Endothelial cell (in vitro differentiated cells): ENCODE measurements around the gene CCDC190. TPM values are rescaled to one million over a fixed set of nuclear protein-coding genes. Genes with fewer than 3 reads are reported as not detected.

ENCODE experiments used
- DNase-seq: peaks from one replicate; pipeline ENCODE4 v3.0.0; 2021; ENCODE audit warnings: low spot score
- H3K27ac Mint-ChIP-seq: one replicate; pipeline ENCODE4 v1.8.0; 2021; ENCODE audit warnings: mixed read lengths, inconsistent platforms; ENCODE audit not compliant: unreplicated experiment
- H3K27me3 Mint-ChIP-seq: one replicate; pipeline ENCODE4 v1.8.0; 2021; ENCODE audit warnings: mild to moderate bottlenecking, moderate library complexity, mixed read lengths, inconsistent platforms; ENCODE audit not compliant: unreplicated experiment
- H3K36me3 Mint-ChIP-seq: one replicate; pipeline ENCODE4 v1.8.0; 2021; ENCODE audit warnings: mild to moderate bottlenecking, low read depth, mixed read lengths, inconsistent platforms; ENCODE audit not compliant: unreplicated experiment
- H3K4me1 Mint-ChIP-seq: one replicate; pipeline ENCODE4 v1.8.0; 2021; ENCODE audit warnings: mild to moderate bottlenecking, mixed read lengths, inconsistent platforms; ENCODE audit not compliant: unreplicated experiment
- H3K4me3 Mint-ChIP-seq: one replicate; pipeline ENCODE4 v1.8.0; 2021; ENCODE audit warnings: mild to moderate bottlenecking, mixed read lengths, inconsistent platforms; ENCODE audit not compliant: unreplicated experiment
- H3K9me3 Mint-ChIP-seq: one replicate; pipeline ENCODE4 v1.8.0; 2021; ENCODE audit warnings: mixed read lengths, inconsistent platforms; ENCODE audit not compliant: unreplicated experiment
- total RNA-seq: library from RNA; stranded (reverse); fragmentation: NEBNext Ultra II Directional; extraction: Animal tissue kit (Norgen Biotek cat#: 25700); gene quantifications from one replicate; pipeline ENCODE4 v1.2.1, GENCODE V29; 2021; ENCODE audit not compliant: unreplicated experiment
- TF ChIP-seq, protein P1 (sequence below): fragments of 200-600 bp; sonication (generic); IDR thresholded peaks from one replicate; pipeline ENCODE4 v1.5.0; 2021; ENCODE audit warnings: antibody characterized with exemption; ENCODE audit not compliant: unreplicated experiment

The CCDC190 gene
- total RNA-seq, 1 donor from 2014 or later: not detected

DNA sequence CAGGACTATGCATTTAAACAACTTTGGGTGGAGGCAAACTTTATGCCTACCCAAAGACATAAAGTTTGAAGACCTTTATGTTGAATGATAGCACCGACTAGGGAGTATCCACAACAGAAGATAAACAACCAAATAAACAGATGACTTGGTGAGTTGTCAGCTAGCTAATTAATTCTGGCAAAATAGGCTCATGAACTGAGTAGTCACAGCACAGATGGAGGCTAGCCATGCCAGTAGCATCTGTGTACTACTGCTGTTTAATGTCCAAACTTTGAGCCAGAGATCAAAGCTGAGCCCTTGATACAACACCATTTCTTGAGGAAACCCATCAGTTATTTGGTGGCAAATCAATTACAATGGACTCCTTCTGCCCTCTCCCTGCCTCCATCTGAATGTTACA lies 40.3 kb upstream of the CCDC190 start:
- TF ChIP-seq, protein P1, sequence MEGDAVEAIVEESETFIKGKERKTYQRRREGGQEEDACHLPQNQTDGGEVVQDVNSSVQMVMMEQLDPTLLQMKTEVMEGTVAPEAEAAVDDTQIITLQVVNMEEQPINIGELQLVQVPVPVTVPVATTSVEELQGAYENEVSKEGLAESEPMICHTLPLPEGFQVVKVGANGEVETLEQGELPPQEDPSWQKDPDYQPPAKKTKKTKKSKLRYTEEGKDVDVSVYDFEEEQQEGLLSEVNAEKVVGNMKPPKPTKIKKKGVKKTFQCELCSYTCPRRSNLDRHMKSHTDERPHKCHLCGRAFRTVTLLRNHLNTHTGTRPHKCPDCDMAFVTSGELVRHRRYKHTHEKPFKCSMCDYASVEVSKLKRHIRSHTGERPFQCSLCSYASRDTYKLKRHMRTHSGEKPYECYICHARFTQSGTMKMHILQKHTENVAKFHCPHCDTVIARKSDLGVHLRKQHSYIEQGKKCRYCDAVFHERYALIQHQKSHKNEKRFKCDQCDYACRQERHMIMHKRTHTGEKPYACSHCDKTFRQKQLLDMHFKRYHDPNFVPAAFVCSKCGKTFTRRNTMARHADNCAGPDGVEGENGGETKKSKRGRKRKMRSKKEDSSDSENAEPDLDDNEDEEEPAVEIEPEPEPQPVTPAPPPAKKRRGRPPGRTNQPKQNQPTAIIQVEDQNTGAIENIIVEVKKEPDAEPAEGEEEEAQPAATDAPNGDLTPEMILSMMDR: no peak
- H3K4me1 Mint-ChIP-seq: no peaks in the 10 kb centered on the region
- no peak overlapping the region for H3K27ac Mint-ChIP-seq
- H3K4me3 Mint-ChIP-seq: no peak overlapping the region
- H3K36me3 Mint-ChIP-seq: no peaks in the 10 kb centered on the region
- H3K9me3 Mint-ChIP-seq: no peaks in the 10 kb centered on the region
- no peaks in the 10 kb centered on the region for H3K27me3 Mint-ChIP-seq
- no peak for DNase-seq

DNA sequence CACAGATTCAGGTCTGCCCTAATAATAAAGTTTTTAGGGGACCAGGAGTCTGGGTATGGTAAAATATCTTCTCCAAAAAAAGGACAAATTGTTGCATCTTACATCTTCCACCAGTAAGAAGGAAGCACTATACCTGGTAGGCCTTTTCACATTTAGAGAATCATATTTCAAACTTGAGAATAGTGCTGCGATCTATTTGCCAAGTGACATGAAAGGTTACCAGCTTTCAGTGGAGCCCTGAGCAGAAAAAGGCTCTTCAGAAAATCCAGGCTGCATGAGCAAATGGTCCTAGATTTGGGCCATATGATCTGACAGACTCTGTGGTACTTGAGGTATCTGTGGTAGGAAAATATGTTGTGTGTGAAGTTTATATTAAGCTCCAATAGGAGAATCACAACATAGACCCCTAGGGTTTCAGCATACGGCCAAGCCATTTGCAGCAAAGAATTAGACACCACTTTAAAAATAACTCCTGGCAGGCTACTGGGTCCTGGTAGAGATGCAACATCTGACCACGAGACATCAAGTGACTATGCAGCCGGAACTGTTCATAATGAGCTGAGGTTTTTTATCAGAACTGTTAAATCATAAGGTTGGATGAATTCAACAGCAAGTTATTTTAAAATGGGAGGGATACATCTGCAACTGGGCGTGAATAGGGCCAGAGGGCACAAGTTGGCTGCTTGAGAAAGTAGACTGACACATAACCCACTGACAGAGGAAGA lies 38.6 kb upstream of the CCDC190 start:
- H3K4me3 Mint-ChIP-seq: no peak overlapping the region
- H3K36me3 Mint-ChIP-seq: no peaks in the 10 kb centered on the region
- H3K4me1 Mint-ChIP-seq: no peaks in the 10 kb centered on the region
- TF ChIP-seq, protein P1: no peak
- no peaks in the 10 kb centered on the region for H3K27me3 Mint-ChIP-seq
- no peak for DNase-seq
- H3K9me3 Mint-ChIP-seq: no peaks in the 10 kb centered on the region
- no peak overlapping the region for H3K27ac Mint-ChIP-seq

DNA sequence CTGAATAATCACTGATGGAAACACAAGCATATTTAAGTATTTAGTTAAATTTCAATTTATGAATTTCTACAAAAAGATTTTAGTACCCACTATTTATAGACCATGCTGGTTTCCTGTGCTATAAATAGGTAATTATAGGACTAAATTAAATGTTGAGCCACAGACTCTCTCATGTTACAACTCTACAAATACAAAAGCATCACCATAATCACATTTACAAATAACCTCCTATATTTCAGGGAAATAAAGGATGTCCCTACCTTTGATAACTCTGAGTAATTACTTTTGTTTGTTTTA lies 32.6 kb upstream of the CCDC190 start:
- Mint-ChIP-seq H3K9me3 (no peaks in the 10 kb centered on the region), H3K27ac (no peak overlapping the region), H3K27me3 (no peaks in the 10 kb centered on the region), H3K4me1 (peaks cover 22% of the 10 kb centered on the region), H3K4me3 (no peak overlapping the region), H3K36me3 (no peaks in the 10 kb centered on the region)
- TF ChIP-seq, protein P1: no peak
- DNase-seq: no peak

DNA sequence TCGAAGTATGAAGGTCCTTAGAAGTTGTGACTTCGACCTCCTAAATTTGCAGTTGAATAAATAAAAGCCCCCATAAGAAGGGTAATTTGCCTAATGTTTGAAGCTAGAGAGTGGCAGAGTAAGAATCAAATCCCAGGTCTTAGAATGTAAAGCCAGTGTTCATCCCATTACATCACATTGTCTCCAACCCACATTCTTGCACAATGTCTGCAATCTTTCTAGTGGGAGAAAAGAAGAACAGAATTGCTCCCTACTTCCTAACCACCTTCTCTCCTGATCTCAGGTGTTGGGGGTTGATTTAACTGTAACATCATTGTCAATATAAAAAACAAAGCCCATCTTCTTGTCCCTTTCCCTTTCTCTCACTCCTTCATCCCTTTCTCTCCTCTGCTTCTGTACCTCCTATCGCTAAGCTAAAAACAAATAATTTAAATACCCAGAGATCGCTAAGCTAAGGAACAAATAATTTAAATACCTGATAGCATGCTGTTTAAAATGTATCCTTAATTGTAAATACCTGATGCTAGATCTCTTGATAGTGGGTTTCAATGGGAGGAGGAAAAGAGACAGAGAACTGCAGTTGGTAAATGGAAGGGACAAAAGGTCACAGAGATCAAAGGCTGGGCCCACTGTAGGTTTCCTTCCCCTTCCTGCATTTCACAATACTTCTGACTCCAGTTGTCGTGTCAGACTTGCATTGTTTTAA lies 32.1 kb upstream of the CCDC190 start:
- Mint-ChIP-seq H3K4me1 (peaks cover 22% of the 10 kb centered on the region), H3K36me3 (no peaks in the 10 kb centered on the region), H3K9me3 (no peaks in the 10 kb centered on the region), H3K4me3 (no peak overlapping the region), H3K27ac (no peak overlapping the region), H3K27me3 (no peaks in the 10 kb centered on the region)
- TF ChIP-seq, protein P1: no peak
- DNase-seq: peak; percentile 26

DNA sequence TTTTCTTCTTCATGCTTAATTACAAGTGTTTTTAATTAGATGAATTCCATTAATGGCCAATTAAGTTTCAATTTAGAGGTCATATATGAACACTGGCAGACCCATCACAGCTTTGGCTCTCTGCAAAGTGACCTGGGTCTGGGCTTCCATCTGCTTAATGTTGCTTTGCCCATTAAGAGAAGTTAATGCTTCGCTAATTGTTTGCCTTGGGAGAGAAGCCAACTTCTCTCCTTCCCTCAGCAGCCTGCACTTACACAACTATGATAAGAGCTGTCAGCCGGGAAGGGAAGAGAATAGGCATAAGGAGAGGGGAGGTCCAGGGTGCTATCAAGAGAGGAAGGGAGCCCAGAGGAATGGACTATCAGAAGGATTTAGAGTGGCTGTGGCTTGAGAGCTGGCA lies 29.0 kb upstream of the CCDC190 start:
- H3K27me3 Mint-ChIP-seq: no peaks in the 10 kb centered on the region
- no peak for DNase-seq
- H3K36me3 Mint-ChIP-seq: no peaks in the 10 kb centered on the region
- peaks cover 22% of the 10 kb centered on the region for H3K4me1 Mint-ChIP-seq
- no peak overlapping the region for H3K27ac Mint-ChIP-seq
- H3K9me3 Mint-ChIP-seq: no peaks in the 10 kb centered on the region
- TF ChIP-seq, protein P1: no peak
- no peak overlapping the region for H3K4me3 Mint-ChIP-seq
